GM18505 (cell line): Measurements from ENCODE around the gene NUMBL.
A peak's percentile ranks its signal among the peaks of the same experiment; 100 is the strongest.

Experiments used
- ATAC-seq: cut with Tn5 transposase; IDR thresholded peaks from one replicate; pipeline ENCODE4 v1.9.1; 2021; ENCODE audit not compliant: unreplicated experiment
- POLR2A ChIP-seq: IDR thresholded peaks from 4 replicates; pipeline ENCODE4 v1.6.1; 2011; ENCODE audit warnings: borderline replicate concordance; ENCODE audit not compliant: insufficient read depth, insufficient read length; ENCODE audit errors: extremely low read depth

NUMBL gene

GRCh38 chr19:40681039-40681438, 9.4 kb downstream of the NUMBL start:
- no peak for ATAC-seq
- no peak for TF ChIP-seq POLR2A

DNA sequence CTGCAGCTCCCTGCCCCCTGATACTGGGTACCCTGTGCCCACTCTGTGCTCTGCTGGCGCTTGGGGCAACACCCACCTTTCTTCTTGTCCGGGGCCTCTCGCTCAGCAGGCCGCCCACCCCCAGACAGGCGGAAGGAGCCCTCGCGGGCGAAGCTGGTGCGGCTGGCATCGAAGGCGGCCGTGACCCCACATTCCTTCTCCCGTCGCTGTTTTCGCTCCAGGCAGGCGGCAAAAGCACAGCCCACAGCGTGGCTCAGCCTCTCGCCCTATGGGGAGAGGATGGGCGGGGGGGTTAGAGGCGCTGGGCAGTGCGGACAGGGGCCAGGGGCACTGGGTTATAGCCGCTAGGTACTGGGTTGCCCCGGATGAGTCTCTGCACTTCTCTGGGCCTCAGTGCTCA, 13.3 kb downstream of the NUMBL start:
- TF ChIP-seq POLR2A: no peak
- no peak for ATAC-seq

DNA sequence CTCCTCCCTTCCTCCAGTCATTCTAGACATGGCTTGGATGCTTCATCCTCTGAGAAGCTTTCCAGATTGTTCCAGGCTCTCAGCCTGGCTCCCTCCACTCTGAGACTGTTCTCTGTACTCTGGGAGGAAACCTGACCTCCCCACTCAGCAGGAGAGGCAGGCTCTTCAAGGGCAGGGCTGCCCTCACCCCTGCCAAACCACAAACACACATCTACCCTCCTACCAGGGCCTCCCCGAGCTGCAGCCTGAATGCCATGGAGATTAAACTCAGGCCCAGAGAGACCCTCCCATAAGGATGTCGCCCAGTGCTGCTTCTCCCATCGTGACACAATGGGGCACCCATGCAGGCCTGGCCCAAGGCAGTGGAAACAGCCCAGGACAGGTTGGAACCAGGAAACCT, 16.2 kb downstream of the NUMBL start:
- no peak for ATAC-seq
- no peak for TF ChIP-seq POLR2A

DNA sequence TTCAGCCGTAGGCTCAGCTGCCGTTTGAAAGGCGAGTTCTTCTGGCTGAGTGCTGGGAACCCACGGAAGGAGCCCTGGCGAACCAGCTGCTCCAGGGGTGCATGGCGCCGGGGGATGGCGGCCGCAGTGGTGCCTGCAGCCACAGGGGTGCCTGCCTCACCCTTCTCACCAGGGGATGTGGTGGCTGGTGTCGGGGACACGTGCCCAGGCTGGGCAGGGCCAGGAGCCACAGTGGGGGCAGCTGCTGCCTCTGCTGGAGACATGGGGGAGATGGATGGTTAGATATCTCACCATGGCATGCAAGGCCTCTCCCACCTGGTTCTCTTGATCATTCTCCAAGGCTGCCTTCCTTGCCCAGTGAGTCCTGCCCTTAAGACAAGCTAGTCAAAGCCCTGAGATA, 17.1 kb downstream of the NUMBL start:
- no peak for ATAC-seq
- no peak for TF ChIP-seq POLR2A

- no peak for TF ChIP-seq POLR2A
- ATAC-seq: no peak
Observed at GRCh38 chr19:40672573-40673299, 17.7 kb downstream of the NUMBL start.

DNA sequence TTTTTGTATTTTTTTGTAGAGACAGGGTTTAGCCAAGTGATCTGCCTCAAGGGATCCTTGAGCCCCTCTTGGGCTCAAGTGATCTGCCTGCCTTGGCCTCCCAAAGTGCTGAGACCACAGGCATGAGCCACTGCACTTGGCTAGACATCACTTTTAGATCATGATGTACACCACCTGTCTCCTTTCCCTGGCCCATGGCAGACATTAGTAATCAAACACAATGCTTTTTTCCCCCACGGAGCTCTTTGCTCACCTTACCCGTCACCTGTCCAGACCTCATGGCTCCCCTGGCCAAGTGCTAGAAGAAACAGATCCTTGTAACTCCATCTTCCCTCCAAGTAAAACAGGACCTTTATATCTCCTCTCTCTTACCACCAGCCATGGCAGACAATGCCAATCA, 18.4 kb downstream of the NUMBL start:
- no peak for TF ChIP-seq POLR2A
- no peak for ATAC-seq

DNA sequence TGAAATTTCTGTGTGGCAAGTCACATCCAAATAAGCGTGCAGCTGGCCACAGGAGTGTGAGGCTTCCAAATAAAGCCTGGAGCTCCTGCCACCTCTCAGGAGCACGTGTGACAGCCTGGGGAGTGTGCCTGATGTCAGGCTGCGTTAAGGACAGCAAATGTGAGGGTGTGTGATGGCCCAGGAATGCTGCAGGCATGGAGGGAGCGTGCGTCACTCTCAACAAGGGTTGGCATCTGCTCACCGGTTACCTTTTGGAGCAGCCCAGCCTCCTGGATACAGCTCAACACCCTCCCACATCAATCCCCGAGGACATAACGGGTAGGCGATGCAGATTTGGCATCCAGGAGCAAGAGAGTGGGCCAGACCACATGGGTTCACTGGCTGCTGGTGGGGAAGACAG, 19.0 kb downstream of the NUMBL start:
- no peak for TF ChIP-seq POLR2A
- ATAC-seq: no peak

- no peak for ATAC-seq
- no peak for TF ChIP-seq POLR2A
Observed at GRCh38 chr19:40668991-40669614, 21.3 kb downstream of the NUMBL start.

DNA sequence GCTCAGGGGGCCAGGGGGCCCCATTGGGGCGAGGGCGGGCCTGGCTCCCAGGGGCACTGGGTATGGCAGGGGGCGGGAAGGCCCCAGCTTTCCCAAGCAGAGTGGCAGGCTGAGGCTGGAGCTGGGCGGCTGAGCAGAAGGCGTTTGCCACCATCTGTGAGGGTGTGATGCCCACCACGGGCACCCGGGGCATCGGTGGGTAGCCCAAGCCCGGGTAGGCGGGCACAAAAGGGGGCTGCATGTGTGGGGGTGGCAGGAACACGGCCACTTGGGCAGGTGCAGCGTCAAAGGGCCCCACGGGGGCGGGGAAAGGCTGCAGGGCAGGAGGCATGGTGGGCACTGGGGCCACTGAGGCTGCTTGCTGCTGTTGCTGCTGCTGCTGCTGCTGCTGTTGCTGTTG, 22.8 kb downstream of the NUMBL start:
- TF ChIP-seq POLR2A: no peak
- no peak for ATAC-seq

DNA sequence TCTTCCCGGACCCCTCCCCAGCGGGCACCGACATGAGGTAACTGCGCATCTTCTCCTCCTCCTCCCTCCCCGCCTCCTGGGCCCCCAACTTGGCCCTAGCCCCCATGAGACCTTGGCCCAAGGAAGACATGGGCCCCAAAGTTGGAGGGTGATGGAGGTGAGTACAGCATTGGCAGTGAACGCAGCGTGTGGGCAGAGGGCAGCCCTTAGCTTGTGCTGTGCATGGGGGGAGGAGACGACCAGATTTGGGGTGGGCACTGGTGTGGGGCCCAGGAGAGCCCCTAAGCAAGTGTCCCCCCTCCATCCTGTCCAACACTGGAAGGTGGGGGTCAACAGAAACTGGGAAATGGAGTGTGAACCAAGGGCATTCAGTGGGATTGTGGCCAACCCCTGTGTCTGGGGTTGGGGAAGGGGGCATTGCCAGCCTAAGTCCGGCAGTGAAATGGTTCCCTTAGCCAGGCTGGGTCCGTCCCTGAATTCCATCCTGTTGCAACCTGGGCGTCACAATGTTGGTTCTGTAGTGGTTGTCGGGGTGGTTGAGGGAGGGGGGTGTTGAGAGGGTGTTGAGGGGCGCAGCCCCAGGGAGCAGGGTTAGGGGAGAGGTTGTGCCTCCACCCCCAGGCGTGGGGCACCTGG, 23.5 kb downstream of the NUMBL start:
- ATAC-seq: no peak
- no peak for TF ChIP-seq POLR2A

DNA sequence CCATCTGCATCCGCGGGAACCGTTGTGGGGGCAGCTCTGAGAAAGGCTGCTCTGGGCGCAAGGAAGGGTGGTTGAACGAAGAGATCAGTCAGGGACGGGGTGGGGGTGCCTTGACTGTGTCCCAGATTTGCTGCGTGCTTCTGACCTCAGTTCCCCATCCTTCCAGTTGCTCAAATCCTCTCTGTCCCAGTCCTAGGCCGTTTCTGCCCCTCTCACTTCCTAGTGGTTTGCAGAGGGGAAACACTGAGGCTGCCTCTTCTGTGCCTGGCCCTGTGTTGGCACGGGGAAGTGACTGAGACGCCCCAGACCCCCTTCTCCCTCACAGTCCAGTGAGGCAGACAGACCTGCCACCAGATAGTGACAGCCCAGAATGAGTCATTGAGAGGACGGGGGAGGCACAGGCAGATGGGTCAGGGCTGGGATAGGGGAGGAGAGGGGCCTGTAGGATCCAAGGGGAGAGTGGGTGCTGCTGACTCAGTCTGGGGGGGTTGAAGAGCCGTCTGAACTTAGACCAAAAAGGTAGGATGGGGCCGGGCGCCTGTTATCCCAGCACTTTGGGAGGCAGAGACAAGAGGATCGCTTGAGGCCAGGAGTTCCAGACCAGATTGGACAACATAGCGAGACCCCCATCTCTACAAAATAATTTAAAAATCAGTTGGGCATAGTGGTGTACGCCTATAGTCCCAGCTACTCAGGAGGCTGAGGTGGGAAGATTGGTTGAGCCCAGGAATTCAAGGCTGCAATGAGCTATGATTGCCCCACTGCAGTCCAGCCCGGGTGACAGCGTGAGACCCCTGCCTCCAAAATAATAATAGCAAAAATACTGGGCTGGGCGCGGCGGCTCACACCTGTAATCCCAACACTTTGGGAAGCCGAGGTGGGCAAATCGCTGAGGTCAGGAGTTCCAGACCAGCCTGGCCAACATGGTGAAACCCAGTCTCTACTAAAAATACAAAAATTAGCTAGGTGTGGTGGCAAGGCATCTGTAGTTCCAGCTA, 26.5 kb downstream of the NUMBL start:
- no peak for ATAC-seq
- TF ChIP-seq POLR2A: no peak

DNA sequence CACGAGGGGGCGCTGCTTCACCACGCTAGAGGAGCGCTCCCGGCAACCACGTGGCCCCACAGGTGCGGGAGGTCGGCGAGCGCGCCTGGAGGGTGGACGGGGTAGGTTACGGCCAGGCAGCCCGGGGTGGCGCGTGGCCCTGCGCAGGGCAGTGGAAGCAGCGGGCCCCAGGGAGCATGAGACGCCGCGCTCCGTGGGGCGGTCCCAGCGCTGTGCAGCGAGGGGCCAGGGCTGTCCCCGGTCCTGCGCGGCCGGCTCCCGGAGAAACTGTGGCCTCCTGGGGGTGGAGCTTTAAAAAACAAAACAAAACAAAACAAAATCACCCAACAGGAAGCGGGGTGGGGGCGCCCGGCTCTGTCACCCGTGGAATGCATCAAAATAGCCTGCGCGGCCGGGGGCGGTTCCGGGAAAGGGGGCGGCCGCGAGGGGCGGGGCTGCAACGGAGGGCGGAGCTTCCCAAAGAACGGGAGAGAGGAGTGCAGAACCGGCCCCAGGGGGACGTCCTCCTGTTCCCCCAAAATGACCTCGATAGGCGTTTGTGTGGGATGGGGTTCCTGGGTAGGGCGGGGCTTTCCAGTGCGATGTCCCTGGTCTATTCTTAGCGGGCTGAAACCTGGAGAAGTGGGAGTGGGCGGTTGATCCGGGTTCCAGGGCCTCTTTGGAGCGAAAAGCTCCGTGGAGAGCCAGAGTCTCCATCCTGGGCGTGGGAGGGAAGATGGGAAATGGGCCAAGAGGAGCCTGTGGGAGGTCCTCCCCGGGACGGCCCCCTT, 27.3 kb downstream of the NUMBL start:
- peak; percentile 41 for TF ChIP-seq POLR2A
- peak; percentile 80 for ATAC-seq
